SK-N-SH (cell line): Measurements from ENCODE around the gene CRACR2A.

Source experiments
- CHD2 ChIP-seq: fragments of 150-350 bp; IDR thresholded peaks from 2 replicates; pipeline ENCODE4 v1.6.1; 2018; ENCODE audit warnings: low read length; ENCODE audit not compliant: partially characterized antibody
- GABPA ChIP-seq: IDR thresholded peaks from 2 replicates; pipeline ENCODE4 v1.4.0; 2012; ENCODE audit warnings: low read depth, mild to moderate bottlenecking
- TEAD4 ChIP-seq: IDR thresholded peaks from 2 replicates; pipeline ENCODE4 v1.4.0; 2012; ENCODE audit warnings: mild to moderate bottlenecking, borderline replicate concordance; ENCODE audit not compliant: insufficient read depth
- TF ChIP-seq, protein P1 (sequence below): fragments of 200-600 bp; sonication (generic); IDR thresholded peaks from 2 replicates; pipeline ENCODE4 v1.6.1; 2017; ENCODE audit warnings: antibody characterized with exemption, mild to moderate bottlenecking, moderate library complexity

DNA sequence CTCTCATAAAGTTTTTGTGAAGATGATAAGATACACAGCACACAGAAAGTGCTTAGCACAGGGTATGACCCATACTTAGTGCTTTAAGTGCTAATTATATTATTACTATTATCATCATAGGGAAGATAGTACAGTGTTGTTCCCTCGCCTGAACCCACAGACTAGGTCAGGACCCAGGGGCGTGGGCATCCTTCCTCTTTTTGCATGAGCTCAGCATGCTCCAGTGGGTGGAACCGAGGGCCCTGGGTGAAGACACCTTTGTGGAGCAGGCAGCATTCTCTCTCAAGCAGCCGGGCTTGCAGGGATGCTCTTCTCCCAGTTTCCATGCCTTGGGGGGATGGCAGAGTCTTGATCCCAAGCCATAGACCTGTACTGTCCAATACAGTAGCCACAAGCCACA is 34.8 kb downstream of the CRACR2A start:
- TF ChIP-seq TEAD4 (no peak), GABPA (no peak), CHD2 (no peak)
- TF ChIP-seq, protein P1, sequence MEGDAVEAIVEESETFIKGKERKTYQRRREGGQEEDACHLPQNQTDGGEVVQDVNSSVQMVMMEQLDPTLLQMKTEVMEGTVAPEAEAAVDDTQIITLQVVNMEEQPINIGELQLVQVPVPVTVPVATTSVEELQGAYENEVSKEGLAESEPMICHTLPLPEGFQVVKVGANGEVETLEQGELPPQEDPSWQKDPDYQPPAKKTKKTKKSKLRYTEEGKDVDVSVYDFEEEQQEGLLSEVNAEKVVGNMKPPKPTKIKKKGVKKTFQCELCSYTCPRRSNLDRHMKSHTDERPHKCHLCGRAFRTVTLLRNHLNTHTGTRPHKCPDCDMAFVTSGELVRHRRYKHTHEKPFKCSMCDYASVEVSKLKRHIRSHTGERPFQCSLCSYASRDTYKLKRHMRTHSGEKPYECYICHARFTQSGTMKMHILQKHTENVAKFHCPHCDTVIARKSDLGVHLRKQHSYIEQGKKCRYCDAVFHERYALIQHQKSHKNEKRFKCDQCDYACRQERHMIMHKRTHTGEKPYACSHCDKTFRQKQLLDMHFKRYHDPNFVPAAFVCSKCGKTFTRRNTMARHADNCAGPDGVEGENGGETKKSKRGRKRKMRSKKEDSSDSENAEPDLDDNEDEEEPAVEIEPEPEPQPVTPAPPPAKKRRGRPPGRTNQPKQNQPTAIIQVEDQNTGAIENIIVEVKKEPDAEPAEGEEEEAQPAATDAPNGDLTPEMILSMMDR, result no peak
